HFFc6 (cell line): ENCODE data around the gene TBC1D7. TPM values are rescaled to one million over a fixed set of nuclear protein-coding genes. Genes with fewer than 3 reads are reported as not detected.

Experiments
- DNase-seq: peaks from one replicate; pipeline ENCODE4 v3.0.0-alpha.2; 2018
- H3K27ac Mint-ChIP-seq: 2 replicates; pipeline ENCODE4 v1.8.0; 2020; ENCODE audit warnings: mild to moderate bottlenecking, mixed read lengths
- H3K27me3 Mint-ChIP-seq: 2 replicates; pipeline ENCODE4 v1.8.0; 2021; ENCODE audit warnings: mild to moderate bottlenecking, moderate library complexity, mixed read lengths; ENCODE audit not compliant: insufficient read depth
- H3K36me3 Mint-ChIP-seq: 2 replicates; pipeline ENCODE4 v1.8.0; 2021; ENCODE audit warnings: low read depth, mixed read lengths
- H3K4me1 Mint-ChIP-seq: 2 replicates; pipeline ENCODE4 v1.8.0; 2020; ENCODE audit warnings: low read depth, mixed read lengths
- H3K4me3 Mint-ChIP-seq: 2 replicates; pipeline ENCODE4 v1.8.0; 2020; ENCODE audit warnings: mild to moderate bottlenecking, moderate library complexity, mixed read lengths
- H3K9me3 Mint-ChIP-seq: 2 replicates; pipeline ENCODE4 v1.8.0; 2020; ENCODE audit warnings: mild to moderate bottlenecking, mixed read lengths
- CTCF ChIP-seq: fragments of 200-600 bp; sonication (generic); IDR thresholded peaks from 2 replicates; pipeline ENCODE4 v1.5.0; 2021; ENCODE audit warnings: antibody characterized with exemption, mild to moderate bottlenecking
- total RNA-seq, 6 experiments: library from RNA; stranded (reverse); fragmentation: NEBNext Ultra II Directional; extraction: Animal tissue kit (Norgen Biotek cat#: 25700); gene quantifications; 2 replicates in 1 of 6; 3 replicates in 5 of 6; pipeline ENCODE4 v1.2.3, GENCODE V29; 2021

Gene TBC1D7
- total RNA-seq, 6 experiments from 2014 or later, result 11.5 to 15.1 (median 14.6) TPM

- H3K27ac Mint-ChIP-seq, result peak overlapping the region; percentile 5; the same call in 1 of the 2 replicates
- DNase-seq, result no peak
- no peak for TF ChIP-seq CTCF
- no peaks in the 10 kb centered on the region; the same call in 1 of the 2 replicates for H3K27me3 Mint-ChIP-seq
- H3K4me3 Mint-ChIP-seq, result peak overlapping the region; percentile 3; the same call in 1 of the 2 replicates
- H3K36me3 Mint-ChIP-seq, result no peaks in the 10 kb centered on the region
- no peaks in the 10 kb centered on the region for H3K9me3 Mint-ChIP-seq
- H3K4me1 Mint-ChIP-seq, result peaks cover 27% of the 10 kb centered on the region
These were observed 45.1 kb upstream of the TBC1D7 start for GRCh38 chr6:13373488-13373886.

- Mint-ChIP-seq H3K9me3 (no peaks in the 10 kb centered on the region), H3K4me1 (peaks cover 33% of the 10 kb centered on the region), H3K27me3 (no peaks in the 10 kb centered on the region; the same call in 1 of the 2 replicates), H3K36me3 (no peaks in the 10 kb centered on the region), H3K27ac (peak overlapping the region; percentile 5; the same call in 1 of the 2 replicates), H3K4me3 (peak overlapping the region; percentile 3)
- TF ChIP-seq CTCF, result no peak
- DNase-seq, result peak; percentile 30
These were observed 44.6 kb upstream of the TBC1D7 start for GRCh38 chr6:13372688-13373487.

GRCh38 chr6:13372076-13372475, 43.7 kb upstream of the TBC1D7 start:
- Mint-ChIP-seq H3K4me1 (peaks cover 40% of the 10 kb centered on the region), H3K9me3 (no peaks in the 10 kb centered on the region), H3K27me3 (no peaks in the 10 kb centered on the region; the same call in 1 of the 2 replicates), H3K27ac (no peak overlapping the region), H3K4me3 (no peak overlapping the region), H3K36me3 (no peaks in the 10 kb centered on the region)
- TF ChIP-seq CTCF, result no peak
- DNase-seq, result no peak

- H3K4me3 Mint-ChIP-seq, result no peak overlapping the region
- no peak for TF ChIP-seq CTCF
- no peaks in the 10 kb centered on the region for H3K36me3 Mint-ChIP-seq
- no peak overlapping the region for H3K27ac Mint-ChIP-seq
- no peaks in the 10 kb centered on the region; the same call in 1 of the 2 replicates for H3K27me3 Mint-ChIP-seq
- peaks cover 40% of the 10 kb centered on the region for H3K4me1 Mint-ChIP-seq
- H3K9me3 Mint-ChIP-seq, result no peaks in the 10 kb centered on the region
- DNase-seq, result no peak
These were observed 43.2 kb upstream of the TBC1D7 start for GRCh38 chr6:13371421-13372072.

- H3K36me3 Mint-ChIP-seq, result no peaks in the 10 kb centered on the region
- no peaks in the 10 kb centered on the region for H3K9me3 Mint-ChIP-seq
- no peaks in the 10 kb centered on the region for H3K27me3 Mint-ChIP-seq
- no peak for TF ChIP-seq CTCF
- peaks cover 40% of the 10 kb centered on the region for H3K4me1 Mint-ChIP-seq
- H3K27ac Mint-ChIP-seq, result no peak overlapping the region
- no peak overlapping the region for H3K4me3 Mint-ChIP-seq
- no peak for DNase-seq
These were observed 42.3 kb upstream of the TBC1D7 start for GRCh38 chr6:13370623-13371022.
